GM10248 (cell line): ENCODE data around the gene CHN1.

Source experiments
- CTCF ChIA-PET: fragments of 300-600 bp; sonication (Branson Sonifier 250); formaldehyde crosslinking; extraction: SDS; loops from one replicate; lab custom pipeline; 2021; ENCODE audit warnings: antibody characterized with exemption; lab: Yijun Ruan, JAX
- POLR2A ChIA-PET: fragments of 350-650 bp; sonication (Branson Sonifier 250); formaldehyde crosslinking; extraction: SDS; loops from one replicate; lab custom pipeline; 2020; ENCODE audit warnings: antibody characterized with exemption; lab: Yijun Ruan, JAX
- DNase-seq: peaks from one replicate; pipeline ENCODE4 v3.0.0; 2012; ENCODE audit errors: extremely low spot score
- TF ChIP-seq, protein P1 (sequence below): IDR thresholded peaks from 2 replicates; pipeline ENCODE4 v1.5.1; 2012; ENCODE audit warnings: mild to moderate bottlenecking, low read depth; ENCODE audit errors: extremely low read depth, missing control alignments, control extremely low read depth

The CHN1 gene

DNA sequence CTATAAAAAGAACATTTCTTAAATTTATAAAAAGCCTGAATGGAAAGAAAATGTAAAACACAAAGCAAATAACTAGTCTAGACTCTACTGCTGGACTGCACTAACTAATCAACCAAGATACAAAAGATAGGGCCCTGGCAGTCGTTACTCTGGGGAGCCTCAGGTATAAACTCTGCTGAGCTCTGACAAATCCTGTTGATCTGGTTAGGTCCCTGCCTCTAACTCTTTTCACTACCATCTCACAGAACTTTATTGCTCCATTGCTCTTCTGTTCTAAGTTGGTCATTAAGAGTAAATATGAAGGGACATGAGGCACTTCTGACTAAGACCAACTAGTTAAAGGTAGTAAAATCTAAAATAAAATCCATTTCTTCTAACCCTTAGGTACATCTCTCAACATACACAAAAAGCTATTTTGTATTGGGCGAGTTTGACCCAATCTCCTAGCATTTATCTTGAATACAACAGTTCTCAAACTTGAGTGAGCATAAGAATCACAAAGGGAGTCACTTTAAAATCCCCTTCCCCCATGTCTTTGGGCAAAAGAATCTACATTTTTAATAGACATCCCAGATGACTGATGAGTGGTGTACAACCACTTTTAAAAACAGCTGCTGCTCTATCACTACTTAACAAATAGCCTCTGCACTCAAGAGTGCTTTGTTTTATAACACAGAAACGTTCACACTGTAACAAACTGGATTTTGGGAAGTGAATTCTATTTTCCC is 2.5 kb downstream of the CHN1 start:
- CTCF ChIA-PET = interaction anchor here (0.8 to 1.0 kb wide), 2 partner anchors 9 to 28 kb away, joined by 3 read pairs; no protein-coding TSS in a partner anchor
- TF ChIP-seq, protein P1, sequence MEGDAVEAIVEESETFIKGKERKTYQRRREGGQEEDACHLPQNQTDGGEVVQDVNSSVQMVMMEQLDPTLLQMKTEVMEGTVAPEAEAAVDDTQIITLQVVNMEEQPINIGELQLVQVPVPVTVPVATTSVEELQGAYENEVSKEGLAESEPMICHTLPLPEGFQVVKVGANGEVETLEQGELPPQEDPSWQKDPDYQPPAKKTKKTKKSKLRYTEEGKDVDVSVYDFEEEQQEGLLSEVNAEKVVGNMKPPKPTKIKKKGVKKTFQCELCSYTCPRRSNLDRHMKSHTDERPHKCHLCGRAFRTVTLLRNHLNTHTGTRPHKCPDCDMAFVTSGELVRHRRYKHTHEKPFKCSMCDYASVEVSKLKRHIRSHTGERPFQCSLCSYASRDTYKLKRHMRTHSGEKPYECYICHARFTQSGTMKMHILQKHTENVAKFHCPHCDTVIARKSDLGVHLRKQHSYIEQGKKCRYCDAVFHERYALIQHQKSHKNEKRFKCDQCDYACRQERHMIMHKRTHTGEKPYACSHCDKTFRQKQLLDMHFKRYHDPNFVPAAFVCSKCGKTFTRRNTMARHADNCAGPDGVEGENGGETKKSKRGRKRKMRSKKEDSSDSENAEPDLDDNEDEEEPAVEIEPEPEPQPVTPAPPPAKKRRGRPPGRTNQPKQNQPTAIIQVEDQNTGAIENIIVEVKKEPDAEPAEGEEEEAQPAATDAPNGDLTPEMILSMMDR = no peak
- POLR2A ChIA-PET = no interaction called here
- no peak for DNase-seq

DNA sequence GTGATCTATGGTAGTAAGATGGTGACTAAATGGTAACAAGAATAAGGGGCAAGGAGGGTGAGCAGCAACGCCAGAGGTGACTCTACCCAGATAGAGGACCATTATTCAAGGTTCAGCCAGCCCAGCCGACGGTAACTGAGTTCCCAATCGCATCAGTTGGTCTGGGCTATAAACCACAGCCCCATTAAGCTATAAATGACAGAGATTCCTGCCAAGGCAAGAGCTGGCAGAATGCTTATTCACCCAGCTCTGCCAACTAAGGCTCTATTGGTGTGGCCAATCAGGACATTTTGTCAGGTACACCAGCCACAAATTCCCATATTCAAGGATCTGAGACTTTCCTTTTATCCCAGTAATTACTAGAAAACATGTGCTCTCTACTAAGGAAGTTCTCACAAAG is 3.6 kb downstream of the CHN1 start:
- CTCF ChIA-PET = interaction anchor here (1.0 to 1.8 kb wide), 2 partner anchors 8 to 12 kb away, joined by 3 to 6 read pairs; no protein-coding TSS in a partner anchor
- no peak for DNase-seq
- TF ChIP-seq, protein P1 = no peak
- POLR2A ChIA-PET = no interaction called here

DNA sequence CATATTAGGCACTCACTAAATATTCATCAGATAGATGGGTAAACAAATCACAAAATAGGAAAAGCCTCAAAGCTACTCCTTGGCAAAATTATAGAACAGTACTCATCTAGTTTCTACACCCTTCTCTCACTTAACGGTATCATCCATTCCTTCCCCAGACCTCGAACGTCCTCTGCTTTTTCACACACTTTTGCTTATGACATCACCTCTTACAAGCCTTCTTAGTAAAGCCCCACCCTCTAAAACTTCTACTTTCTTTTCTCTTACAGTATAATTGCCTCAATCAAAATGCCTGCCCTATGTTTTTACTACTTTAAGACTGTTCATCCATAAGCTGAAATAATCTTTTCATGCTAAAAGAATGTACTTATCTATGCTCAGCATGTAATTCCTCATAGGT is 8.1 kb downstream of the CHN1 start:
- POLR2A ChIA-PET = no interaction called here
- TF ChIP-seq, protein P1 = no peak
- no peak for DNase-seq
- CTCF ChIA-PET = no interaction called here

DNA sequence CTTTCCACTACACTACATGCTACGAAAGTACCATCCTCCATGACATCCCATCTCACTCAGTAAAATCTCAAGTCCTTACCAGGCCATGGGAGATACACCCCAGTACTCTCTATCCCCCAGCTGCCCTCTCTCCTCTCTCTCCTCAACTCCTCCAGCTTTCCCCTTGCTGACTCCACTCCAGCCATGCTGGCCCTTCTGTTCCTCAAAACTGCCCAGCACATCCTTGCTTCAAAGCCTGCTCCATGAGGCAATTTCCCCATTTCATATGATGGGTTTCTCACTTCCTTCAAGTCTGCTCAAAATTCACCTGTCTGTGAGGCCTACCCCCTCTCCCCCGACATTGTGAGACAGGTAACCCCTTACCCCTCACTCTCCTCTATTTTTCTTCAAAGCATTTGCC is 8.6 kb downstream of the CHN1 start:
- DNase-seq = no peak
- CTCF ChIA-PET = interaction anchor here (1.0 kb wide), 1 partner anchor 12 kb away, joined by 3 read pairs; no protein-coding TSS in a partner anchor
- TF ChIP-seq, protein P1 = no peak
- POLR2A ChIA-PET = no interaction called here

DNA sequence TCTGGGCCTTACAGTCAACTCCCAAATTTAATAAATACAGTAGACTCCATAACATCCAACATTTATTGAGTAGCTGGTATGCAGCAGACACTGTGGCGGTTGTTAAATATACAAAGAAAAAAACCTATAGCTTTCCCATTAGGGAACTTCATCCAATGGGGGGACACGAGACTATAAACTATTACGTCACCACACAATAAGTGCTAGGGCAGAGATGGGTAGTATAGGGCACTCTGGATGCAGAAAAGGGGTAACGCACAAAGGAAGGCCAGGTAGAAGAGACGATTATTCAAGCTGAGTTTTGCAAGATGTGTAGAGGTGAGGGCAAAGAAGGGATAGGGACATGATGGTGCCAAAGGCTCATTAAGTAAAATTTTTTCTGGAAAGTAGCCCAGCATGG is 10.8 kb downstream of the CHN1 start:
- no peak for DNase-seq
- POLR2A ChIA-PET = no interaction called here
- TF ChIP-seq, protein P1 = no peak
- CTCF ChIA-PET = interaction anchor here (0.8 to 1.0 kb wide), 2 partner anchors 13 to 183 kb away, joined by 3 read pairs; no protein-coding TSS in a partner anchor

DNA sequence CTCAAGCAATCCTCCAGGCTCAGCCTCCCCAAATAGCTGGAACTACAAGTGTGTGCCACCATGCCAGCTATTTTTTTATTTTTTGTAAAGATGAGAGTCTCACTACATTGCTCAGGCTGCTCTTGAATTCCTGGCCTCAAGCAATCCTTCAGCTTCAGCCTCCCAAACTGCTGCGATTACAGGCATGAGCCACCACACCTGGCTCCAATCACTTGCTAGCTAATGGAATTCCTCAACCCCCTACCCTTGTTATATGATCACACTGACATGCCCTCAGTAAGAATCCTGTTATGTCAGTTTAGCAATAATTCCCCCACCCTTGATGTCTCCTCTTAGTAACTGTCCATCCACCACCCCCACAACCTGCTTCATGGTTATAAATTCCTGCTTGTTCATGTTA is 12.3 kb downstream of the CHN1 start:
- CTCF ChIA-PET = interaction anchor here (4.9 kb wide), 1 partner anchor 221 kb away, joined by 25 read pairs; no protein-coding TSS in a partner anchor
- no peak for DNase-seq
- POLR2A ChIA-PET = no interaction called here
- TF ChIP-seq, protein P1 = no peak
